GM21367 (cell line): ENCODE measurements around the gene PFDN2.
A peak's percentile ranks its signal among the peaks of the same experiment; 100 is the strongest.
"Not testable (repeated sequence)": the region's sequence is repeated elsewhere in the genome, so short reads cannot be mapped to it uniquely, and the experiment has no call there.

Source experiments
- ATAC-seq: cut with Tn5 transposase; IDR thresholded peaks from one replicate; pipeline ENCODE4 v1.9.1; 2021; ENCODE audit not compliant: unreplicated experiment

Gene PFDN2

DNA sequence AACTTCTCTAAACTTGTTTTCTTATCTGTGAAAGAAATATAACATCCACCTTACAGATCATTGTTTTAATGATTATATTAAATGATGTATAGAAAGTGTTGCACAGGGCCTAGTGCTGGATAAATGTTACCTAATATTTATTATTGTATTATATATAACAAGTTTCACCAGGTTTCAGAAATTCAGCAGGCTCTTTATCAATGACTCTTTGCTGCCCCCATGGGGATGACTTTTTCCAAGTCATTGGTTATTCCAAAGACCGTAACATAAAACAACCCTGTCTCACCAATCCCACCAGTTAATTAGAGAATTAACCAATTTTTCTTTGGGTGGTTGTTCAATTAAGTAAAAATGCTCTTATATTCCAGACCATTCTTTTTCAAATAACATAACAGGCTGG is 21.9 kb upstream of the PFDN2 start:
- ATAC-seq, result no peak

DNA sequence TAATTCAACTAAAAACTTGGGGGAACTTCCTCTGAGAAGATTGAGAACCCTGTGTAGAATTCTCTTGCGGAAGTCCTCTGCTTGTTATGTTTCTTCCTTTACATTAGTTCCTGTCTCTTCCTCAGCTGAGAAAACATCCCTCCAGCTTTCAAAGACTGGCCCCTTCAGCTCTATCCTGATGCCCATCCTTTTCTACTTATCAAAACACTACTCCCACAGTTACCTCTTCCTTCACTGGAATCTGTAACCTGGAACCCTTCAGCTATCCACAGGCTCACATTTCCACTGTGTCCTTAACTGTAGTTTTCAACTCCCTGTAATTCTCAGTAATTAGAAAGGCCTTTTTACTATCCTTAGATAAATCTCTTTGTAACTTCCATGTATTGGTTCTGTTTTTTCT is 20.6 kb upstream of the PFDN2 start:
- ATAC-seq, result no peak

DNA sequence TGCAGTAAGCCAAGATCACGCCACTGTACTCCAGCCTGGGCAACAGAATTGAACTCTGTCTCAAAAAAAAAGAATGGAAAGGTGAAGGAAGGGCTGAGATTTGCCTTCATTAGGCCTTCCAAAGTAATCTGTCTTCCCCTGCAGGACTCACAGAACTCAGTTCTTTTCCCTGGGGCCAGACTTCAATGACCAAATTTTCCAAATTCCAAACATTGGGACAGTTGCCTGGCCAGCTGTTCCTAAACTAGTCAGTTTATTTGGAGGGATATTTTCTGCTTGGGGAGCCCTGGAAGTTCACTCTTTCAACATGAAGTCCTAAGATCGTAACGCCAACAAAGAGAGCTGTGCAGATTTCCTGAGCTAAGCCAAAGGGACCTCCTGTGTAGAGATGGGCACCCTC is 20.0 kb upstream of the PFDN2 start:
- ATAC-seq, result no peak

DNA sequence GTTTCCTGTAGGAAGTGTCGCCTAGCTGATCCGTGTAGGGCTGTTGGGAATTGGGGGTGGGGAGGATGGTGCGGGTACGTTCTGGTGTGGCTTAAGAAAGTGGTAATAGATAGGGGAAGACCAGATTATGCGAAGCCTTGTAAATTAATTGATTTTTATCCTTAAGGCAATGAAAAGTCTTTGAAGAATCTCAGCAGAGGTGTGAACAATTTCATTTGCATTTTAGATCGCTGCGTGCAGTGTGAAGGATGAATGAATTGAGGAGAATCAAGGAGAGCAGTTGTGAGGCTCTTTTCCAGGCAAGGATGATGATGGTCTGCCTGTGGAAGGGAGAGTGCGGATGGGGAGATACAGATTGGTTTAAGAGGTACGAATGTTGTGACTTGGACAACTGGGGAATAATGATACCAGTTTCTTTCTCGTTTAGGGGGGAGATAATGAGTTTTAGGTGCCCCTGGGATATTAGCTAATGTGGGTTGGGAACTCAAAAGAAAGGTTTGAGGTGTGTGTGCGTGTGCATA is 15.4 kb upstream of the PFDN2 start:
- no peak for ATAC-seq

DNA sequence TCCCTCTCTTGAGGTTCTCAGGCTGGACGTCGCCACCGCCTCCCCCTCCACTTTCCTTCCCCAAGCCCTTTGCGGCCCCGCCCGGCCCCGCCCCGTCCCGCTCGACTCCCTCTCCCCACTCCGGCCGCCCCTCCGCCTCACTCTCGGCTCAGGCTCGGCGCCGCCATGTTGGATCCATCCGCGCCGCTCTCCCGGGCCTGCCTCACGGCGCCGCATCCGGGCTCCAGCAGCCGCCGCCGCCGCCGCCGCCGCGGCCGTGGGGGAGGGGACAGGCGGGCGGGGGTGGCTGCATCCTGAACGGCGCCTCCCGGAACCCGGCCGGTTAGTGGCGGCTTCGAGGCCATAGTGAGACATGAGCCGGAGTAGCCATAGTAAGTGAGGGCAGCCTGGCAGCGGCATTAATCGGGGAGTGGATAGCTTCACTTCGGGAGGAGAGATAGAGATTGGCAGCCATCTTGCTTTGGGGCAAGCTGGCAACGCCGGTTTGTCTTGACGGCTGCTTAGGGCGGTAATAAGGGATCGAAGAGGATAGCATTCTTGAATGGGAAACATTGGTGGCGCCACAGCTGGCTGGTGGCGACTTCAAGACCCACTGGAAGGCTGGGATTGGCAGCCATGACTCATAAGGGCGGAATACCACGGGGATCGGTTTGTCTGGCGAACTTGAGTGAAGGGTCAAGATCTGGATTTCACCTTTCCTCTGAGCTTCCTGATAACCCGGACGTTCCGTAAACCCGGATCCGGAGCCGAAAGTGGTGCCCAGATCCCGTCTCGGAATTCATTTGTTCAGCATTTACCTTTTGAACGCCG is 14.8 kb upstream of the PFDN2 start, which contains the start of gene DEDD:
DEDD (minus strand) TSS at position 258 of the 810 bp plus-strand sequence. CDS start 8,205 bp downstream, outside the sequence.
- ATAC-seq, result peak; percentile 89

DNA sequence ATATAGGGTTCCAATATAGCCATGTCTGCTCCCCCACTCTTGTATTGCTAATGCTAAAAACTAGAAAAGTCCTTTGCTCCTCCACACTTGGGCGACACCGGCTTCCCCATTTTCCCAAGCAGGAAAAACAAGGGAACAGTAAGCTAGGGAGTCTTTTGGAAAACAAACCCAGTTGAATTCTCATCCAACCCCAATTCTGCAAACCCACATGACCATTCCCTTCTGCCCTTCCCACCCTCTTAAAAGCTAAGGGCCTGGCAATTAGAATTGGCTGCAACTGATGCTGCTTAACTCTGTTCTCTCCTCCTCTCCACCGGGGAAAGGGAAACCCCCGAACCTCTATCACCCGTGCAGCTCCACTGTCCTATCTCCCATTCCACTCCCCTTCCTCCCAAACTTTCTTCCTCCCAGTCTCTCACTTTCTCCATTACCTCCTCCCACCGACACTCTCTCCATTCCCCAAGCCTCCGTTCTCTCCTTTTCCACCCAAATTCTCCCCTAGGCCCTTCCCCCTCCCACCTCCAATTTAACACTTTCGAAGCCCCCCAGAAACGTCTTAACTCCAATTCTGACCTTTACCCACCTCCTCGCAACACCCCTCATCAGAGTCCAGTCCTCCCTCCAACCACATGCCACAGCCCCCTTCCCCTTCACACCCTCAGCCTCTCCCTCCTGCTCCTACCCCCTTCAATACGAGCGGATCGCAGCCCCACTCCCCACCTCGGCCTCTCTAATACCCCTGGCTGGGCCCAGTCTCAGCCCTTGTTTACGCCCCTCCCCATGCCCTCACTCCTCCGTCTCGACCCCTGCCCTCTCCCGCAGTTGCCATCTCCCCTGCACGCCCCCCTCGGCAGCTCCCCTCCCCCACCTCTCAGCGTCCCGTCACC is 13.9 kb upstream of the PFDN2 start:
- ATAC-seq, result no peak

DNA sequence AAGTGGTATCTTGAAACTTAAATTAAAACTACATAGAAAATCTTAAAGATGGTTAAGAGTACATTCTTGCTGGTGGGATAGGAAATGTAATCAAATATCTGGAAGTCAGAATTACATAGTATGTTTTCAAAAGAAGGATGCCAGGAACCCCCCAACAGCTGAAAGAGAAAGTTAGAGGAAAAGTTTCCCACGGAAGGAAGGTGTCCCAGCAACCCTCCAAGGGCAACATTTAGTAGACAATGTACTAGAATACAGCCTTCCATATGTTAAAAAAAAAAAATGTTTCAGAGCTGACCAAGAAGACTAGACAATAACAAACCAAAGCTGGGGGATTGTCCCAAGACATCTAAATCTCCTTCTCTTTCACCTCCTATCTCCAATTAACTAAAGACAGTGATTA is 12.4 kb upstream of the PFDN2 start:
- ATAC-seq, result no peak

DNA sequence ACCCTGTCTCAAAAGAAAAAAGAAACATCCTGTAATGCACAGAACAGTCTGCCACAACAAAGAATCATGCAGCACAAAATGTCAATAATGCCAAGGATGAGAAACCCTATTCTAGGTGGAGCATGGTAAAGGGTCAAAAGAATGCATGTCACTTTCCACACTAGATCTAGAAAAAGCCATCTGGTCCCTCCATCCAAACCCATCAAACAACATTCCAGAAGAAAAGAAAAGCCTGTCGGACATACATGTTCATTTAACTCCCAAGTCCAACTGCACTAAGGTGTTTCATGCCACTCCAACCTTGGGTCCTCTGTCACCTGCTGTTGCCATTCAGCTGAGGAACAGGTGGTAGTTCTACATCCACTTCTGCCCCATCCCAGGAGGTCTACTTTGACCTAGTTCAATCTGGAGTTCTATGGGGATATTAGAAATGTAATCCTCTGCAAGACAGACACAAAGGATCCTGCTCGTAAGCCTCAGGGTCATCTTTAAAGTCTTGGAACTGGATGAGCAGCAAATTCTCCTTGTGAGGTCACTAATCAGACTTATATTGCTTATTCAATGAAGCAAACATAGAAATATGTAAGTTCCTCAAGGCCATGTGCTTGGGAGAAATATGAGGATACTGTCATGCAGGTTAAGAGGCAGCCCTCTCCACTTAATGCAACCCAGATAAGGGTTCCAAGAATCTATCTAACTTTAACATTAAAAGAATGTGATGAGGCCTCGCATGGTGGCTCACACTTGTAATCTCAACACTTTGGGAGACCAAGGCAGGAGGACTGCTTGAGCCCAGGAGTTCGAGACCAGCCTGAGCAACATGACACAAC is 11.0 kb upstream of the PFDN2 start:
- no peak for ATAC-seq

DNA sequence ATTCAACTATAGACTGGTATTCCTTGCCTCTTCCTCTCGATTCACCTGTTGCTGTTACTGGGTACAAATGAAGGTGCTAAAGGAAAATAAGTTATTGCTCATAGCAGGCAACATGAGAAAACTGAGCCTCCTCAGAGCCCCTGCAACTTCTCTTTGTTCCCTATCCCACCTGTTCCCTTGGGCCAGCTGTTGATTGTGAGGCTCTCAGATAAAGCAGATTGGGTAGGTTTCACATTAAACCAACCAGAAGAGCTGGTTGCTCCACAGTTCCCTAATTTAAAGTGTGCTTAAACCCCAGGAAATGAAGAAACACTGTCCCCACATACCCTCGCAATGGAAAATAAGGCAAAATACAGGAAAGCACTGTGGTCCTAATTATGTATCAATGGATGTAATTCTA is 9.8 kb upstream of the PFDN2 start:
- no peak for ATAC-seq

DNA sequence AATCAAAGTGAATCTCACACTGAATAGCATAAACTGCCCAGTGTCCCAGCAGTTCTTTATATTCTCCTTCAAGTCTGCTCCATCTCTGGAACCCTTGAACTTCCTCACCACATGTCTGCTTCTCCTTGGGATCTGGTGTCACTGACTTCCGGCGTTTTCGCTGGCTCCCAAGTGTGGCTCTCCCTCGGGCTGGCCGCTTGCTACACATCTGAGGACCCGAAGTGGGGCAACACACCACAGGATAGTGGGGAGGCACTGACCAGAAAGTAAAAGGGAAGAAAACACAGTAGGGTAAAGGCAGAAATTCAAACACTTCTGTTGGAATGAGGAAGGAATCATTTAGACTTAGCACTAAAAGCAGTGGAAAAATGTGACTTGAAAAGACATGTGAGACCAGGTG is 5.1 kb upstream of the PFDN2 start:
- no peak for ATAC-seq

DNA sequence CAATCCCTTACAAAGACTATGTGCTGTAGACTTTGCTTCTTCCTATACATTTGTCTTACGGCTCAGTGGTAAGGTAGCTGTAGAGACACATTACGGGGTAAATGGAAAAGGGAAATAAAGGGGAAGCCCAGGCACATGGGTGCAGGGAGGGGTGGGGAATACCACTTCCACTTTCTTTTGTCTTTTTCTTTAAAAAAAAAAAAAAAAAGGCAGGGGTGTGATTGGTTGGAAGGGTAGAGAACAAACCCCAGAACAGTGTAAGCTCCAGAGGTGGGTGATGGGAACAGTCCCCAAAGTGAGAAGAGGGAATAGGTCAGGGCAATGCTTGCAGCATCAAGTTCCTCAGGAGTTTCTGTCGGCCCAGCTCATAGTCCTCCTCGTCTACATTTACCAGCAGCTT is 4.0 kb upstream of the PFDN2 start:
- ATAC-seq, result no peak

DNA sequence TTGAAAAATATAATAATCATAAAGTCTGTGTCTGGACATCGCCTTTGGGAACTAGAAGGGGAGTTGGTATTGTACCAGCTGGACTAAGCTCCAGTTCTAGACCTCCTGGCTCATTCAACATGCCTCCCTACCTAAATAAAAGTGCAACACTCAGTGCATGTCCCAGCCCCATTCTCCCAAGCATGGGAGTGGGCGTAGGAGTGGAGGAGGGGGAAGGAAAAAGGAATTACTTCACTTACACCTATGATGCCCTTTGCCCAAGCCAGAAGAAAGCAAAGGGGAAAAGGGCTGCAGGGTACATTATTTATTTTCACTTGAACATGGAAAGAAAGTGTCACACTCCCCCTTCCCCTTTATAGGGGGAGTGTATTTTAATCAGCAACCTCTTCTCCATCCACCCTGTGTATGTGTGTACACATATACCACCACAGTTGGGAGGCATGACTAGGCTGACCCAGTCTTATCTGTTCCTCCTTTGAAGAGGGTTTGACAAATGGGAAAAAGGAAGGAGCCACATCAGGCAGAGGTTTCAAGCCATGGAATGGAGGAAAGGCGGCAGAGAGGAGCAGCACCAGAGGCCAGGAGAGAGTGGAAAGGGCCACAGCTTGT is 3.3 kb upstream of the PFDN2 start:
- no peak for ATAC-seq

DNA sequence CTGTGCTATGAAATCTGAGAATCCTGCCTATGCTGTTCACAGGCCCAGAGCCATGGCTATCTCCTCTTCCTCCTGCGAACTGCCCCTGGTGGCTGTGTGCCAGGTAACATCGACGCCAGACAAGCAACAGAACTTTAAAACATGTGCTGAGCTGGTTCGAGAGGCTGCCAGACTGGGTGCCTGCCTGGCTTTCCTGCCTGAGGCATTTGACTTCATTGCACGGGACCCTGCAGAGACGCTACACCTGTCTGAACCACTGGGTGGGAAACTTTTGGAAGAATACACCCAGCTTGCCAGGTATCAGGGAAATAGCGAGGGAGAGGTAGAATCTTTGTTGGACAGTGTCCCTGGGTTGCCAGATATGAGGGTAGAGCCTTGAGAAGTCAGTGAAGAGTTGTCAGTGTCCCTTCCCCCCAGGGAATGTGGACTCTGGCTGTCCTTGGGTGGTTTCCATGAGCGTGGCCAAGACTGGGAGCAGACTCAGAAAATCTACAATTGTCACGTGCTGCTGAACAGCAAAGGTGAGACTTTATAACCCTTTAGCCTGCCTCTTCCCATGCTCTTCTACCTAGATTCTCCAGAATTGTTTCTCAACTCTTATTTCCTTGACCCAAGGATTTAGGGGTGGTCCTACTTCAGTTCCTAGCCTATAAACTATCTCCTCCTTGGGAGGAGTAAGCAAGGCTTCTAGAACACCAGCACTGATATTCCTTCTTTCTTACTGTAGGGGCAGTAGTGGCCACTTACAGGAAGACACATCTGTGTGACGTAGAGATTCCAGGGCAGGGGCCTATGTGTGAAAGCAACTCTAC is 1.5 kb upstream of the PFDN2 start:
- ATAC-seq, result no peak

DNA sequence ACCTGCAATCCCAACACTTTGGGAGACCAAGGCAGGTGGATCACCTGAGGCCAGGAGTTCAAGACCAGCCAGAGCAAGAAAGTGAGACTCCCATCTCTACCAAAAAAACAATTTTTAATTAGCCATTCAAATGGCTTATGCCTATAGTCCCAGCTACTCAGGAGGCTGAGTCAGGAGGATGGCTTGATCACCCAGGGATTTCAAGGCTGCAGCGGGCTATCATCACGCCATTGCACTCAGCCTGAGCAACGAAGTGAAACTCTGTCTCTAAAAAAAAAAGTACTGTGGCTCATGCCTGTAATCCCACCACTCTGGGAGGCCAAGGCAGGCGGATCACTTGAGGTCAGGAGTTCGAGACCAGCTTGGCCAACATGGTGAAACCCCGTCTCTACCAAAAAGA is 1.9 kb downstream of the PFDN2 start:
- ATAC-seq, result not testable (repeated sequence)

DNA sequence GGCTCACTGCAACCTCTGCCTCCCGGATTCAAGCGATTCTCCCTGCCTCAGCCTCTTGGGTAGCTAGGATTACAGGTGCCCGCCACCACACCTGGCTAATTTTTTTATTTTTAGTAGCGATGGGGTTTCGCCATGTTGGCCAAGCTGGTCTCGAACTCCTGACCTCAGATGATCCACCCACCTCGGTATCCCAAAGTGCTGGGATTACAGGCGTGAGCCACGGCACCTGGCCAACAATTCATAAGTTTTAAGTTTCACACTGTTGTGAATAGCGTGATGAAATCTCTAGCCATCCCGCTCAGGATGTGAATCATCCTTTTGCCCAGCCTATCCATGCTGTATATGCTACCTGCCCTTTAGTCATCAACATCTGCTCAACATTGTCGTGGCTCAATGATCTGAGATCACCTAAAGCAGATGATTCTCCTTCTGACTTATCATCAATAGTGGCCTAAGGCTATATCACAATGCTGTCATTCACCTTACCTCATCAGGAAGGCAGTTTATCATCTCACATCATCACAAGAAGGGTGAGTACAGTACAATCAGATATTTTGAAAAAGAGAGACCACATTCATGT is 2.6 kb downstream of the PFDN2 start:
- ATAC-seq, result no peak

DNA sequence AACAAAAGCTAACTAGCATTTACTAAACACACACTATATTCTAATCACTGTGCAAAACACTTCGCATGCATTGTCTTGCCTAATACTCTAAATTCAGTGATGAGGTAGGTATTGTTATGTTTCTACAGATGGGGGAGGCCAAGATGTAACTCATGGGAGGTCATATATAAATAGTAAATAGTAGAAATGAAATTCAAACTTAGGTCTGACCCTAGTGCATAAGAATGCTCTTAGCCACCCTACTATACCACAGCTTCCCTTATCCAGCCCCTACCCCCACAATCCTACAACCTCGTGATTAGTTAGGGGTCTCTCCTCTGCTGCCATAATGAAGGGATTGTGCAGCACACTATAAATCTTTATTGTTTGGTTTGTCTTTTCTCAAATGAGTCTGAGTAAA is 3.3 kb downstream of the PFDN2 start:
- no peak for ATAC-seq

DNA sequence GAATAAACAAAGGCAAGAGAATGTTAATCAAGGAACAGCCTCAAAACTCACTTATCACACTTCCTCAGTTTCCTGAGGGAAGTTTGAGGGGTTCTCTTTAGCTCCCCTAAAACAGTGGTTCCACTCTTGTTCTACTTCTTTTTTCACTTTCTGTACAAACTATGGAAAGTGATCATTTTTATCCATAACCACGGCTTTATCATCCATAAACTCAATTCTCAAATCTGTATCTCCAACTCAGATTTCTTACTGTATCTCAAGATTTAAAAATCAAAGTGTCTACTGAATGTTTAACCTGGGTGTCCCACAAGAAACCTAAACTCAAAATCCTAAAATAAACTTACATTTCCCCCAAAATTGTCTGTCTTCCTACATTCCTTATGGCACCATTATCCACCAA is 3.9 kb downstream of the PFDN2 start:
- no peak for ATAC-seq

DNA sequence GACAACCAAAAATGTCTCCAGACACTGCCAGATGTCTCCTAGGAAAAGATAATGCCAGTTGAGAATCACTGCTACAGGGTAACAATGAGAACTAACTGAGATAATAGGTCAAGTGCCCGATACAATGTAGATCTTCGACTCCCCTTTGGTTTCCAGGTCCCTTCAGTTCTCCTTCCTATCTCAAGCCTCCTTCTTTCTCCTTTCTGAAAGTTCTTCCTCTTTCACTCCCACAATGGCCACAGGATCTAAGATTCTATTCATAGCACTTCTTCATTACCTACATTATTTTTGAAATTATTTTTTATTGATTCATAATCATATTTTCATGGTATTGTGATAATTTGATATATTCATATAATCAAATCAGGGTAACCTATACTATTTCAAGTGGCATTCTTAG is 6.3 kb downstream of the PFDN2 start:
- ATAC-seq, result no peak

DNA sequence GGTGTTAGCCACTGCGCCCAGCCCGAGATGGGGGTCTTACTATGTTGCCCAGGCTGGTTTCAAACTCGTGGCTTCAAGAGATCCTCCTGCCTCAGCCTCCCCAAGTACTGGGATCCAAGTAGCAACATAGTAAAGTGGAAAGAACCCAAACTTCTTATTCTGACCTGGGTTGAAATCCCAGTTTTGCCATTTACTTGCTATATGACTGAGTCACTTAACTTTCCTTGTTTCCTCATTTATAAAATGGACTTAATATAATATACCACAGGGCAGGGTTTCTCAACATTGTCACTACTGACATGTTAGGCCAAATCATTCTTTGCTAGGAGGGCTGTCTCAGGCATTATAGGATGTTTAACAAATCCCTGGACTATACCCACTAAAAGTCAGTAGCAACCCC is 6.7 kb downstream of the PFDN2 start:
- ATAC-seq, result no peak
